Measurements from ENCODE around the gene DGCR8.

The DGCR8 gene

GRCh38 chr22:20093418-20094196, 13.6 kb downstream of the DGCR8 start:
- DNase-seq = no peak

GRCh38 chr22:20094197-20094807, 14.3 kb downstream of the DGCR8 start:
- DNase-seq = no peak

DNA sequence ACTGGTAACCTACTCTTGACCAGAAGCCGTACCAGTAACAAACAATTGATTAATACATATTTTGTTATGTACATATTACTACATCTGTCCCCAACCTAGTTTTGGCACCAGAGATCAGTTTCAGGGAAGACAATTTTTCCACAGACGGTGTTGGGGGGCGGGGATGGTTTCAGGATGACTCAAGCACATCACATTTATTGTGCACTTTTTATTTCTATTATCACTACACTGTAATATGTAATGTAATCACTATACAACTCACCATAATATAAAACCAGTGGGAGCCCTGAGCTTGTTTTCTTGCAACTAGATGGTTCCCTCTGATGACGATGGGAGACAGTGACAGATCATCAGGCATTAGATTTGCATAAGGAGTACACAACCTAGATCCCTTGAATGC, 15.5 kb downstream of the DGCR8 start:
- no peak for DNase-seq

DNA sequence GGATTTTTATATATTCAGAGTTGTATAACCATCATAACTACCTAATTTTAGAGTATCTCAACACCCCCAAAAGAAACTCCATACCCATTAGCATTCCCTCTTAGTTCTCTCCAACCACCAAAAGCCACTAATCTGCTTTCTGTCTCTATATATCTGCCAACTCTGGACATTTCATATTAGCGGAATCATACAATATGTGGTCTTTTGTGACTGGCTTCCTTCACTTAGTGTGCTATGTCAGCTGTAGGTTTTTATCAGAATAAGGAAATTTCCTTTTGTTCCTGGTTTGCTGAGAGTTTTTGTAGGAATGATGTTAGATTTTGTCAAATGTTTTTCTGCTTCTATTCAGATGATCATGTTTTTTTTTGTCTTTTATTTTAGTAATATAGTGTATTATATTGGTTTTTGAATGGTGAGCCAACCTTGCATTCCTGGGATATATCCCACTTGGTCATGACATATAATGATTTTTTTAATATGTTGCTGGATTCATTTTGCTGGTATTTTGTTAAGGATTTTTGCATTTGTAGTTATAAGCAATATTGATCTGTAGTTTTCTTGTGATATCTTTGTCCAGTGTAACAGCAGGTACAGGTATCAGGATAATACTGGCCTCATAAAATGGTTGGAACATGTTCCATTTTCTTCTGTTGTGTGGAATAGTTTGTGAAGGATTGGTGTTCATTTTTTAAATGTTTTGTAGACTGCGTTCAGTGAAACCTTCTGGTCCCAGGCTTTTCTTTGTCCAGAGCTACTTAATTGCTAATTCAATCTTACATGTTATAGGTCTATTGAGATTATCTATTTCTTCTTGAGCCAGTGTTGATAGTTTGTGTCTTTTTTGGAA, 16.8 kb downstream of the DGCR8 start:
- no peak for DNase-seq

- no peak for DNase-seq
These were observed 19.2 kb downstream of the DGCR8 start for GRCh38 chr22:20099099-20099711.

DNA sequence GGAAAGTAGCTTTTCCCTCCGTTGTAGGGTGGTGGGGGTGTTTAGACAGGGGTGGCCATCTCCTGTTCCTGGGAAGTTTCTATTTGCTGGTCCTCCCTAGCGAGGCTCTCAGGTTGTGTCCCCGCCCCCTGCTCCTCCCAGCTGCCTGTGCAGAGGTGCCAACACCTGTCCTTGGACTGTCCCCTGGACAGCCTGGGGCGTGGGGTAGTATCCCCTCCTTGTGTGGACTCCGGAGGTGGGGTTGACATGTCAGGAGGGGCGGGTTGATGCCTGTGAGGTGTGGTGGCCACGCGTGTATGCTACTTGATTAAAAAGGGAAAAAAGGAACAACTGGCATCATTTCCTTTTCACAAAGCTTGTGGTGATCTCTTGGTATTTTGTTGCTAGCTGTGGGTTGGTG, 21.6 kb downstream of the DGCR8 start:
- no peak for DNase-seq

DNA sequence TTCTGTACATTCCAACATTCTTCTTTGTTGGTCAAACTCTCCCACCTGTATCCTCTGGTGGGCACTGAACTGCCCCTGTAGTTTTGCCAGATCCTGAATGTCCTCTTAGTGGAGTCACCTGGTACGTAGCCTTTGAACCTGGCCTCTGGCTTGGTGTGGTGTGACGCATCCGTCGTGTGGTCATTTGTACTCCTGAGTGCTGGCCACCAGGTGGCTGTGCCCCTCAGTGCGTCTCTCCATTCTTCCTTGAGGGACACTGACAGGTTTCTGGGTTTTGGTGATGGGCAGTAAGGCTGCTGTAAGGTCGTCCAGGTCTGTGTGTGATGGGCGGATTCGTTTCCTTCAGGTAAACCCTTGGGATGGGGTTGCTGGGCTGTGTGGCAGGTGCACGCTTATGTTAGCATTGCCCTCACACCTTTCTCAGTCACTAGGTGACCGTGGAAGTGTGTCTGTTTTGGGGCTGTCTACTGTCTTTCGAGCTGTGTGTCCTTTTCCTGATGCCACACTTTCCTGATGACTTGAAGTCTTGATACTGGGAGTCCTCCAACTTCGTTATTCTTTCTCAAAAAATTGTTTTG, 22.3 kb downstream of the DGCR8 start:
- DNase-seq = no peak

- no peak for DNase-seq
These were observed 25.6 kb downstream of the DGCR8 start for GRCh38 chr22:20105456-20106204.

DNA sequence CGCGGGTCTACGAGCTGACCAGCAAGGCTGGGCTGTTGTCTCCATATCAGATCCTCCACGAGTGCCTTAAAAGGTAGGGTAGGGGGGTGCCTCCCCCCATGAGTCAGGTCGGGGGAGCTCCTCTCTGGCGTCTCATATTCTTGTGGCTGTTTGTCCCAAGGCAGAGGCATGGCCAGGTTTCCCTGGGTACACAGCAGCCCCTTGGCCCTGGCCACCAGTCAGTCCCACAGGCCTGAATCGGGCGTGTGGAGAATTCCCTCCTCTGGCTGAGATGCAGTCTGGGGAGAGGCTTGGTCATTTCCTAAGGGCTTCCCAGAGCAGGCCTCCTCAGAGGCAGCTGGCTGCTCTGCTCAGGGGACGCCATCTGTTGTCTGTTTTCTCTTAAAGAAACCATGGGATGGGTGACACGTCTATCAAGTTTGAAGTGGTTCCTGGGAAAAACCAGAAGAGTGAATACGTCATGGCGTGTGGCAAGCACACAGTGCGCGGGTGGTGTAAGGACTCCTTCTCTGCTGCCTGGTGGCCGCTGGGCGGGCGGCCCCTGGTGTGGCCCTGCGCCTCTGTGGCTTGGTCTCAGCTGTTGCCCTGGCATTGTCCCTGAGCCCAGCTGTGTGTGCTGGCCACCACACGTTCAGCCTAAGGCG, 26.3 kb downstream of the DGCR8 start:
- no peak for DNase-seq

DNA sequence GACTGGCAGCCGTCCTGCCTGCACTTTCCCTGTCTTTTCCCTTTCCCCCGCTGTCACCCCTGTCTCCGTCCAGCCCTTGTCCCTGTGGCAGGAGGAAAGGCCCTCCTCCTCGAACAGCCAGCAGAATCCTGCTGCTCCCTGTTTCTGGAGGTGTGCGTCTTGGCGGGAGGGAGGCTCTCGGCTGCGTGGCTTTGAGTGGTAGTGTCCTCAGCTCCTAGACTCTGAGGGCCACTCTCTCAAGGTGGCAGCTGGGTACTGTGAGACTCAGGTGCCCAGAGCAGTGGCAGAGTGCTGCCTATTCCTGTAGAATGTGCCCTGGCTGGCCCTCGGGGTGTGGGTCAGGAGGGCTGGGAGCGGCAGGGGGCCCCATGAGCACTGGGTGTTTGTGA, 26.8 kb downstream of the DGCR8 start:
- DNase-seq = no peak

GRCh38 chr22:20107471-20107901, 27.4 kb downstream of the DGCR8 start:
- no peak for DNase-seq

GRCh38 chr22:20107951-20108756, 28.1 kb downstream of the DGCR8 start:
- no peak for DNase-seq

GRCh38 chr22:20108757-20109230, 28.8 kb downstream of the DGCR8 start:
- no peak for DNase-seq

DNA sequence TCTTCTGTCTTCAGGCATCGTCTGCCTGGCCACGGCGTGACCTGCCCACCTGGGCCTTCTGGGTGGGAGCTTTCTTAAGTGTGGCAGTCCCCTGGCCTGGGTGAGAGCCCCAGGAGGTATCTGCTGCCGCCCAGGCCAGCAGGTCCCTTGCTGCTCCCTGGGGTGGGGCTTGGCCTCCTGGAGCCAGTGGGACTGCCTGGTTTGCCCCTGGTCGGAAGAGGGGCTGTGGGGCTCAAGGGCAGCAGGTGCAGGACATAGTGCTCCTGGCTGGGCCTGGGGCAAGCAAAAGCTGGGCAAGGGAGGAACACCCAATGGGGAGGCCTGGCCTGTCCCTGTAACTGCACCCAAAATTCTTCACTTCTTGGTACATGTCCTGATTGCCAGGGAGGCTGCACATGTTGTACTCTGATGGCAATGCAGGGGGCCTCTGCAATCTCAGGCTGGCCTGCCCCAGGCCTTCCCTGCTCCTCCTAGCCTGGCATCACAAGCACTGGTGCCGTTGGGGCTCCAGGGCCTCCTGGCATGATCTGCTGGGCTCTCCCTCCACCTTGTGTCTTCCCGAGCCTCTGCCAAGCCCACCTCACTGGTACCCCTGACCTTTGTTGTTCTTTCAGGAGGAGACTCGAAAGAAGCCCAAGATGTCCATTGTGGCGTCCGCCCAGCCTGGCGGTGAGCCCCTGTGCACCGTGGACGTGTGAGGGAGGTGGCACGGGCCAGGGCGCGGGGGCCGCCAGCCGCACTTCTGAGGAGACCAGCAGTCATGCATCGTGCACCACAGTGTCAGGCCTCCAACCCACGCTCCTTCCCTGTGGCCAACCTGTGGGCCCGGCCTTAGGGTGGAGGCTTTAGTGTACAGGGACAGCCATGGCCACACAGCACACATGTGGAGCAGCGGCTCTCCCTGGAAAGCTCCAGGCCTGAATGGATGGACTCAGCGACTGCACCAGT, 29.6 kb downstream of the DGCR8 start:
- DNase-seq = no peak

GRCh38 chr22:20110359-20110985, 30.4 kb downstream of the DGCR8 start:
- no peak for DNase-seq

DNA sequence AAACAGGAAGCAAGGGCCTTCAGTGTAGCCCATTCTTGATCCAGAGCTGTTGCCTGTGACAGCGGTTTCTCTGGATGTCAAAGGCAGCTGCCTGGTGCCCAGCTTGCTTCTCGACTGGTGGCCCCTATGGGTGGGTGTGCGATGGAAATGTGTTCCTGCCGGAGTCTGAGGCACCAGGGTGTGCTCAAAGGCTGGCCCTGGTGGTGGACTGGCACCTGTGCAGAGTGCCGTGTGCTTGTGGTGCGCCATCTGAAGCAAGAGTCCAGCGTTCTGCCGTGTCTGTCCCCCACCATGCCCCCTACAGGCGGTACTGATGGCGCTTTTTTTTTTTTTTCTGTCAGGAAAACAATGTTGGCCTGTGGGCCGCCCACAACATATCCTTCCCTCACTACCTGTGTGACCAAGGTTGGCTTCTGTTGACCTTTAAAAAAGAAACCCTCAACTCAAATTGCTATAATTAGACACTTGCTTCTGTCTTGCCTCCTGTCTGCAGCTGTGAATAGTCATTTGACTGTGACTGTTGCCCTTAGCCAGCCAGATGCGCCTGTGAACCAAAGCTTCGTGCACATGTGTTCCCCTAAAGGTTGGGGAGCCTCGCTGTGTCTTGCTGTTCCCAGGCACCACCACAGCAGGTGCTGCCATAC, 31.1 kb downstream of the DGCR8 start:
- DNase-seq = no peak

- DNase-seq = no peak
These were observed 31.9 kb downstream of the DGCR8 start for GRCh38 chr22:20111689-20112622.

Measured in NCI-H446 treated with DMSO at 0.1 percent for 48 hours (cell line).